Upper lobe of left lung (tissue), 6 donors: Measurements from ENCODE around the gene BICDL2. TPM values are rescaled to one million over a fixed set of nuclear protein-coding genes. Genes with fewer than 3 reads are reported as not detected.

ENCODE experiments used
- ATAC-seq, 2 donors: fragments of 200-7000 bp; cut with Tn5 transposase; one replicate each; pipeline ENCODE4 v1.9.1; 2022; ENCODE audit warnings: mild to moderate bottlenecking in 2 of 2, moderate library complexity in 2 of 2; ENCODE audit not compliant: low FRiP score in 2 of 2
- DNase-seq, 2 donors: peaks; one replicate each; pipeline ENCODE4 v3.0.0-alpha.2; 2019 to 2020
- H3K27ac ChIP-seq, 4 donors: fragments of 200-600 bp; sonication (generic); one replicate each; pipeline ENCODE4 v1.5.1; 2016 to 2019
- H3K27me3 ChIP-seq, 4 donors: fragments of 200-600 bp; sonication (generic); one replicate each; pipeline ENCODE4 v1.5.1; 2017 to 2019
- H3K36me3 ChIP-seq, 4 donors: fragments of 200-600 bp; sonication (generic); one replicate each; pipeline ENCODE4 v1.5.1; 2016 to 2019
- H3K4me1 ChIP-seq, 4 donors: fragments of 200-600 bp; sonication (generic); one replicate each; pipeline ENCODE4 v1.5.1; 2018 to 2019
- H3K4me3 ChIP-seq, 4 donors: fragments of 200-600 bp; sonication (generic); one replicate each; pipeline ENCODE4 v1.5.1; 2017 to 2019; ENCODE audit warnings: mild to moderate bottlenecking in 2 of 4, moderate library complexity in 1 of 4
- H3K9me3 ChIP-seq, 4 donors: fragments of 200-600 bp; sonication (generic); one replicate each; pipeline ENCODE4 v1.5.1; 2018 to 2019
- CTCF ChIP-seq, 6 experiments: fragments of 450-650 bp in 4 of 6; fragments of 200-600 bp in 2 of 6; sonication (generic) in 2 of 6; IDR thresholded peaks; one replicate each; pipeline ENCODE4 v1.5.1; 2016 to 2019; ENCODE audit warnings: antibody characterized with exemption in 6 of 6
- EP300 ChIP-seq, 4 donors: sonication (generic); formaldehyde crosslinking; IDR thresholded peaks; one replicate each; pipeline ENCODE4 v1.5.1; 2017; ENCODE audit warnings: antibody characterized with exemption in 4 of 4, control low read depth in 2 of 4
- POLR2A ChIP-seq, 4 donors: fragments of 450-650 bp; IDR thresholded peaks; one replicate each; pipeline ENCODE4 v1.5.1; 2016 to 2017; ENCODE audit warnings: antibody characterized with exemption in 4 of 4, mild to moderate bottlenecking in 2 of 4
- POLR2AphosphoS5 ChIP-seq, 2 donors: sonication (generic); formaldehyde crosslinking; IDR thresholded peaks; one replicate each; pipeline ENCODE4 v1.5.1; 2017; ENCODE audit warnings: antibody characterized with exemption in 2 of 2
- WGBS, 2 donors: methylation state at CpG; one replicate each; pipeline ENCODE4 v1.1.5; 2017 to 2018; 5-methylcytosine and 5-hydroxymethylcytosine counted together
- total RNA-seq, 6 donors: library from RNA; depleted of rRNA in 4 of 6; stranded (reverse); fragments of >200 nt in 4 of 6; gene quantifications; one replicate each; pipeline versions ENCODE4 v1.1.0 to v1.2.1, GENCODE V29; 2016 to 2021
- donor health status: DM: no; HTN: no; CAD: no; lungs with moderate emphysema.
- donor health status: DM: no; HTN: yes; CAD: no; lungs with severe emphysema.

BICDL2 gene
- total RNA-seq, 6 donors from 2014 or later: 18.5 to 98.5 (median 35.0) TPM

DNA sequence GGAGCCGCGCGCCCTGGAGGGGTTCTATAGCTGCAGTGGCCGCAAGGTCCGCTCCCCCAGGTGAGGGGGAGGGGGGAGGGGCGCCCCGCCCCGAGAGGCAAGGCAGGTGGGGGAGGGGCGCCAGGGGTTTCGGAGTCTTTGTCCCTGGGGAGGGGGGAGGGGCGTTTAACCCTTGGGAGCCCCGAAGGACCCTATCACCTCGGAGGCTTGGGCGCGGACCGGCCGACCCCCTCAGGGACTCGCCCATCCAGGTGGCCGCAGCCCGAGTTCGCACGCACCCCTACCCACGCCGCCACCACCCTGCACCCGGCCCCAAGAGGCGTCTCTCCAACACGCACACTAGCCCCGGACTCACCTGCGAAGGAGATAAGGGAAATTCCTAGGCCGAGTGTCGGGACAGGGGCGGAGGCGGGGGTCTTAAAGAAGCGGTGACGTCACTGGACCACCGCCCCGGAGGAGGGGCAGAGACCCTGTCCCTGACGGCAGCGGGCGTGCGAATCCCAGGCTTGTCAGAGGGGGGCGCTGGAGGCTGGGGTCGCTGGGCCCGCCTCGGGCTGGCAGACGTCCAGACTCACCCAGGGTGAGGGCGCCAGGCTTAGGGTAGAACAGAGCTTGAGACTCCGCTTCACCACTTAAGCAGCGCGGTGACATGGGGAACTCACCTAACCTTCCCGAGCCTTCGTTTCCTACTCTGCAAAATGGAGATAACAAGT lies 18.8 kb downstream of the BICDL2 start, which contains the start of gene CLDN6:
Gene CLDN6 (minus strand): TSS at position 390 of the 713 bp plus-strand sequence. CDS start 2,162 bp downstream, outside the sequence.
- no peaks in the 10 kb centered on the region for H3K9me3 ChIP-seq
- DNase-seq (no peak), ATAC-seq (no peak)
- peaks cover 0 to 5% (median 0%) of the 10 kb centered on the region in 4 donors for H3K36me3 ChIP-seq
- H3K27ac ChIP-seq: no peak within 1 kb of the TSS
- WGBS, 2 donors: 19 to 20% methylated on average over 13 to 15 of the region's 52 CpGs
- no peak within 1 kb of the TSS for H3K4me3 ChIP-seq
- peaks cover 0 to 10% (median 3%) of the 10 kb centered on the region in 4 donors for H3K27me3 ChIP-seq
- TF ChIP-seq EP300 (IDR thresholded peaks at IDR 0.05) (no peak), CTCF (IDR thresholded peaks at IDR 0.05) (peak in 1 of 6 experiments; percentile 40), POLR2AphosphoS5 (IDR thresholded peaks at IDR 0.05) (no peak), POLR2A (IDR thresholded peaks at IDR 0.05) (no peak)
- peaks cover 32 to 49% (median 40%) of the 10 kb centered on the region in 4 donors for H3K4me1 ChIP-seq

DNA sequence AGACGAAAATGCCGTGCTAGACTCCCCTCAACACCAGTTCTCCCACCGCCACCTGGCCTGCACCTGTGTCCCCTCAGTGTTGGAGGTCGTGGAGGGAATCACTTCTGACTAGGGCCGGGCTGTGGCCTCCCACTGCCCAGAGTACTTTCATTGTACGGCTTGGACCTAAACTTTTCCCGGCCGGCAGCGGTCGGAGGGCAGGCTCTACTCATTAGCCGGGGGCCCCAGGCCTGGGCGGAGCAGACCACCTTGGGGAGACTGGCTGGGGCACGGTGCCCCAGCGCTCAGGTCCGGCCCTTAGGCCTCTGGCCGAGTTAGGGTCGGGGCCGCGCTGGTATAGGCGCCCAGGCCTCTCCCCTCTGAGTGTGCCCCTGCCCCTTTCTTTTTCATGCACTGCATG lies 19.4 kb downstream of the BICDL2 start:
- WGBS, 2 donors: 61 to 86% methylated on average over 6 to 13 of the region's 20 CpGs
- Histone ChIP-seq H3K4me1 (peaks cover 26 to 43% (median 36%) of the 10 kb centered on the region in 4 donors), H3K36me3 (peaks cover 0 to 5% (median 0%) of the 10 kb centered on the region in 4 donors), H3K4me3 (no peak overlapping the region), H3K9me3 (no peaks in the 10 kb centered on the region), H3K27me3 (peaks cover 0 to 10% (median 3%) of the 10 kb centered on the region in 4 donors), H3K27ac (no peak overlapping the region)
- ATAC-seq (no peak), DNase-seq (no peak)
- TF ChIP-seq EP300 (IDR thresholded peaks at IDR 0.05): no peak
- TF ChIP-seq POLR2AphosphoS5 (IDR thresholded peaks at IDR 0.05): no peak
- TF ChIP-seq POLR2A (IDR thresholded peaks at IDR 0.05): no peak
- no peak for TF ChIP-seq CTCF (IDR thresholded peaks at IDR 0.05)

DNA sequence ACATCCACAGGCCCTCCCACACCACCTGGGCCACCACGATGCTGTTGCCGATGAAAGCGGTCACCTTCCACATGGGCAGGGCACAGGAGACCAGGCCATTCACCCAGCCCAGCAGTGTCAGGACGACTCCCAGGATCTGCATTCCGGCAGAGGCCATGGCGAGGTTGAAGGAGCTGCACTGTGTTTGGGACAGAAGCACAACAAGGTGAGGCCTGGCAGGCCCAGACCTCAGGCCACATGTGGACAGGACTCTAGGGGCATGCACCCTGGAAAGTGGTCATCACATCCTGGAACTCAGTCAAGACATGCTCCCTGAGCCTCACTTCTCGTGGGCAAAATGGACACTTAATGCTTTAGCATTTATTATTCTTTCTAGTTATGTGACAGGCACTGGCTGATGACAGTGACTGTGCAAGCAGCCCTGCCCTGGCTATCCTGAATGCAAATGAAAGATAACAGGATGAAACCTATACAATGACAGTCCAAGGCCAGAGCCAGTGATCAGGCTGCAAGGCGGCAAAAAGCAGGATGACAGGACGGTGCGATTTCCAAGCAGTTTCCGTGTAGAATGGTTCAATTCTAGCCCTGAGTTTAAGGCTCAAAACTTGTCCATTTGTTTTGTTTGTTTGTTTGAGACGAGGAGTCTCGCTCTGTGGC lies 20.8 kb downstream of the BICDL2 start:
- Histone ChIP-seq H3K4me3 (no peak overlapping the region), H3K9me3 (no peaks in the 10 kb centered on the region), H3K27me3 (peaks cover 0 to 10% (median 3%) of the 10 kb centered on the region in 4 donors), H3K36me3 (no peaks in the 10 kb centered on the region), H3K4me1 (peaks cover 16 to 35% (median 27%) of the 10 kb centered on the region in 4 donors), H3K27ac (no peak overlapping the region)
- TF ChIP-seq EP300 (IDR thresholded peaks at IDR 0.05) (no peak), POLR2A (IDR thresholded peaks at IDR 0.05) (no peak)
- no peak for ATAC-seq
- no peak for DNase-seq
- WGBS, 2 donors: 68 to 88% methylated on average over 7 to 10 of the region's 13 CpGs

GRCh38 chr16:3014971-3015370 lies 21.8 kb downstream of the BICDL2 start:
- Histone ChIP-seq H3K36me3 (no peaks in the 10 kb centered on the region), H3K27ac (no peak overlapping the region), H3K4me3 (no peak overlapping the region), H3K9me3 (no peaks in the 10 kb centered on the region), H3K4me1 (peaks cover 15 to 36% (median 26%) of the 10 kb centered on the region in 4 donors), H3K27me3 (peaks cover 0 to 10% (median 3%) of the 10 kb centered on the region in 4 donors)
- 82 to 91% methylated on average over 5 to 6 of the region's 6 CpGs for WGBS, 2 donors
- DNase-seq (no peak), ATAC-seq (no peak)
- no peak for TF ChIP-seq POLR2A (IDR thresholded peaks at IDR 0.05)
- TF ChIP-seq EP300 (IDR thresholded peaks at IDR 0.05): no peak
- no peak for TF ChIP-seq CTCF (IDR thresholded peaks at IDR 0.05)
- TF ChIP-seq POLR2AphosphoS5 (IDR thresholded peaks at IDR 0.05): no peak

DNA sequence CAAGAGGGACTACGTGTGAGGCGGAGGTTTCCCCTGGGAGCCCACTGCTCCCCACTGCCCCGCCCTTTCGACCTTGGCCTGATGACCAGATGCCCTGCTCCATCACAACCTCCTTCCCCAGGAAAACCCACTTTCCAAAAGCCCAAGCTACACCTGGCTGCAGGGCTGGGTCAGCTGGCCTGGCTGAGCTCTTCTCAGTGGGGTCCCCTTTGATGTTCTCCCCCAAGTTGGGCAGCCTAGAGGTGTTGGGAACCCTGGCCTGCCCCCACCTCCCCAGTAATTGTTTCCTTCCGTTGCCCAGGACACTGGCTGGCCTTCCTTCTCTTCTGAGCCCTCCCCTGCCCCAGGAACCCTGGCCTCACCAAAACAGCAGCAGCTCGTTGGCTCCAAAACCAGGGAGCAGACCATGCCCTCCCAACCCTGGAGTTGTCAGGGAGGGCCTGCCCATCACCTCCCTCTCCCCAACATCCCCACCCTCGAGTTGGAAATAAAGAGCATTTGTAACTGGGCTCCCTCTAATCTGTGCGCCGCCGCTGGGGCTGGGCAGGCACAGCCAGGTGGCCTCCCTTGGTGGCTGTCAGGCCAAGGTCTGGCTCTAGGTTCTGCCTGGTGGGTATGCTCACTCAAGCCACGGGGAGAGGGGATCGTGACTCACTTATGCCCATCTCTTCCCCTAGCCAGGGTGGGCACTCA lies 22.6 kb downstream of the BICDL2 start:
- Histone ChIP-seq H3K4me3 (no peak overlapping the region), H3K9me3 (no peaks in the 10 kb centered on the region), H3K36me3 (no peaks in the 10 kb centered on the region), H3K4me1 (peaks cover 8 to 36% (median 24%) of the 10 kb centered on the region in 4 donors), H3K27ac (no peak overlapping the region), H3K27me3 (peaks cover 0 to 10% (median 3%) of the 10 kb centered on the region in 4 donors)
- TF ChIP-seq CTCF (IDR thresholded peaks at IDR 0.05): no peak
- no peak for TF ChIP-seq POLR2A (IDR thresholded peaks at IDR 0.05)
- TF ChIP-seq POLR2AphosphoS5 (IDR thresholded peaks at IDR 0.05): no peak
- TF ChIP-seq EP300 (IDR thresholded peaks at IDR 0.05): no peak
- ATAC-seq (no peak), DNase-seq (no peak)
- 43 to 67% methylated on average over 8 to 11 of the region's 12 CpGs for WGBS, 2 donors
